H1 (cell line): ENCODE results near the gene SPAG16. TPM values are rescaled to one million over a fixed set of nuclear protein-coding genes. Genes with fewer than 3 reads are reported as not detected.

Experiments used
- CTCF ChIA-PET: fragments of 300-600 bp; sonication (Branson Sonifier 250); formaldehyde crosslinking; loops from one replicate; lab custom pipeline; 2021; ENCODE audit not compliant: partially characterized antibody; lab: Charles Lee
- POLR2A ChIA-PET: fragments of 300-600 bp; sonication (Branson Sonifier 250); formaldehyde crosslinking; loops from one replicate; lab custom pipeline; 2021; ENCODE audit warnings: inconsistent platforms; ENCODE audit not compliant: partially characterized antibody; lab: Charles Lee
- DNase-seq, 2 experiments: peaks; one replicate each; pipeline versions ENCODE4 v3.0.0 to v3.0.0-alpha.2; 2010 to 2022; ENCODE audit warnings: low spot score in 2 of 2, low read depth in 1 of 2, mixed read lengths in 1 of 2
- FAIRE-seq: peaks from 2 replicates; lab custom pipeline; 2011; peaks lifted over from hg19 to GRCh38; lab: Jason Lieb, UNC
- H2AFZ ChIP-seq: 2 replicates; pipeline ENCODE4 v1.8.1; 2012; ENCODE audit warnings: low read length, inconsistent platforms
- H2AK5ac ChIP-seq: 2 replicates; pipeline ENCODE4 v1.6.1; 2013; ENCODE audit warnings: low read depth, low read length
- H2BK120ac ChIP-seq: replicated peaks from 2 replicates; pipeline ENCODE3; 2013; ENCODE audit warnings: low read depth, low read length, inconsistent platforms
- H2BK12ac ChIP-seq: 2 replicates; pipeline ENCODE4 v1.6.1; 2013; ENCODE audit warnings: low read depth, low read length
- H2BK15ac ChIP-seq: 2 replicates; pipeline ENCODE4 v1.6.1; 2013; ENCODE audit warnings: low read length
- H2BK20ac ChIP-seq: 2 replicates; pipeline ENCODE4 v1.6.1; 2013; ENCODE audit warnings: low read length
- H2BK5ac ChIP-seq: 2 replicates; pipeline ENCODE4 v1.6.1; 2013; ENCODE audit warnings: low read depth, low read length
- H3K14ac ChIP-seq: 2 replicates; pipeline ENCODE4 v1.6.1; 2013; ENCODE audit warnings: inconsistent platforms; ENCODE audit not compliant: insufficient read length
- H3K18ac ChIP-seq: 2 replicates; pipeline ENCODE4 v1.6.1; 2013; ENCODE audit warnings: low read length; ENCODE audit errors: extremely low read depth
- H3K23ac ChIP-seq: 2 replicates; pipeline ENCODE4 v1.6.1; 2013; ENCODE audit warnings: inconsistent platforms; ENCODE audit not compliant: insufficient read length
- H3K23me2 ChIP-seq: 2 replicates; pipeline ENCODE4 v1.6.1; 2013; ENCODE audit warnings: low read depth, low read length
- H3K27ac ChIP-seq: 2 replicates; pipeline ENCODE4 v1.6.1; 2011; ENCODE audit warnings: low read depth, low read length, inconsistent platforms
- H3K27me3 ChIP-seq, 4 experiments: replicated peaks in 1 of 4; 1 replicate in 1 of 4; 2 replicates in 3 of 4; pipeline versions ENCODE4 v1.6.1 to v1.8.1; 2011 to 2013; ENCODE audit warnings: low read length in 3 of 4, mild to moderate bottlenecking in 3 of 4, inconsistent platforms in 2 of 4, mixed read lengths in 2 of 4, moderate library complexity in 1 of 4; ENCODE audit not compliant: control insufficient read depth in 3 of 4, insufficient read depth in 3 of 4; ENCODE audit errors: extremely low read depth in 1 of 4
- H3K36me3 ChIP-seq, 4 experiments: 2 replicates each; pipeline versions ENCODE4 v1.6.1 to v1.8.1; 2011 to 2013; ENCODE audit warnings: mild to moderate bottlenecking in 4 of 4, low read length in 3 of 4, moderate library complexity in 2 of 4, control low read depth in 1 of 4, inconsistent platforms in 1 of 4; ENCODE audit not compliant: insufficient read depth in 4 of 4, control insufficient read depth in 2 of 4
- H3K4ac ChIP-seq: replicated peaks from 2 replicates; pipeline ENCODE3; 2013; ENCODE audit warnings: low read length, low read depth, mixed read lengths, inconsistent platforms; ENCODE audit not compliant: insufficient read length
- H3K4me1 ChIP-seq, 4 experiments: replicated peaks in 1 of 4; 1 replicate in 1 of 4; 2 replicates in 3 of 4; pipeline versions ENCODE4 v1.6.1 to v1.8.1; 2011 to 2013; ENCODE audit warnings: low read length in 3 of 4, inconsistent platforms in 2 of 4, mixed read lengths in 1 of 4; ENCODE audit not compliant: insufficient read depth in 4 of 4, control insufficient read depth in 3 of 4
- H3K4me2 ChIP-seq, 2 experiments: 2 replicates each; pipeline versions ENCODE4 v1.6.1 to v1.8.1; 2011 to 2013; ENCODE audit warnings: low read depth in 2 of 2, low read length in 2 of 2, control low read depth in 1 of 2, inconsistent platforms in 1 of 2, mild to moderate bottlenecking in 1 of 2; ENCODE audit not compliant: insufficient read depth in 1 of 2
- H3K4me3 ChIP-seq, 4 experiments: fragments of 200-600, 300-600 bp in 1 of 4; sonication (generic), shearing (Covaris generic), sonication (Bioruptor Twin) in 1 of 4; 2 replicates each; pipeline versions ENCODE4 v1.5.1 to v1.8.1; 2011 to 2016; ENCODE audit warnings: low read length in 4 of 4, low read depth in 3 of 4, control low read depth in 2 of 4, inconsistent platforms in 2 of 4, mild to moderate bottlenecking in 2 of 4, mixed read lengths in 1 of 4, moderate library complexity in 1 of 4; ENCODE audit not compliant: insufficient read depth in 2 of 4; ENCODE audit errors: extremely low read depth in 1 of 4
- H3K56ac ChIP-seq: replicated peaks from 2 replicates; pipeline ENCODE3; 2013; ENCODE audit warnings: low read depth, mild to moderate bottlenecking, mixed read lengths, low read length, inconsistent platforms; ENCODE audit not compliant: insufficient read length
- H3K79me1 ChIP-seq: 2 replicates; pipeline ENCODE4 v1.6.1; 2013; ENCODE audit warnings: low read depth, low read length, control low read depth
- H3K79me2 ChIP-seq, 2 experiments: 2 replicates each; pipeline versions ENCODE4 v1.6.1 to v1.8.1; 2012 to 2013; ENCODE audit warnings: low read length in 2 of 2, mild to moderate bottlenecking in 2 of 2, inconsistent platforms in 1 of 2; ENCODE audit not compliant: insufficient read depth in 2 of 2, control insufficient read depth in 1 of 2
- H3K9ac ChIP-seq, 4 experiments: replicated peaks in 1 of 4; 1 replicate in 1 of 4; 2 replicates in 3 of 4; pipeline versions ENCODE4 v1.6.1 to v1.8.1; 2011 to 2013; ENCODE audit warnings: low read depth in 3 of 4, low read length in 3 of 4, control low read depth in 2 of 4, mild to moderate bottlenecking in 2 of 4, moderate library complexity in 2 of 4, inconsistent platforms in 1 of 4; ENCODE audit errors: extremely low read depth in 1 of 4
- H3K9me3 ChIP-seq, 2 experiments: 2 replicates each; pipeline versions ENCODE4 v1.6.1 to v1.8.1; 2012 to 2013; ENCODE audit warnings: mild to moderate bottlenecking in 2 of 2, moderate library complexity in 2 of 2, control low read depth in 1 of 2, inconsistent platforms in 1 of 2, low read depth in 1 of 2, low read length in 1 of 2, mixed read lengths in 1 of 2; ENCODE audit not compliant: insufficient read depth in 2 of 2
- H4K20me1 ChIP-seq, 2 experiments: replicated peaks in 1 of 2; 2 replicates each; pipeline versions ENCODE3 to v1.8.1; 2011 to 2013; ENCODE audit warnings: inconsistent platforms in 2 of 2, low read length in 2 of 2, mild to moderate bottlenecking in 1 of 2; ENCODE audit not compliant: insufficient read depth in 2 of 2, control insufficient read depth in 1 of 2
- H4K5ac ChIP-seq: 2 replicates; pipeline ENCODE4 v1.6.1; 2013; ENCODE audit warnings: low read length, low read depth, mixed read lengths, inconsistent platforms; ENCODE audit not compliant: insufficient read length
- H4K8ac ChIP-seq: 2 replicates; pipeline ENCODE4 v1.8.0; 2013; ENCODE audit warnings: mild to moderate bottlenecking, moderate library complexity, low read length, inconsistent platforms; ENCODE audit not compliant: insufficient read depth; ENCODE audit errors: extremely low read depth
- H4K91ac ChIP-seq: replicated peaks from 2 replicates; pipeline ENCODE3; 2013; ENCODE audit warnings: low read length, mixed read lengths, inconsistent platforms; ENCODE audit not compliant: insufficient read length
- BACH1 ChIP-seq: IDR thresholded peaks from 2 replicates; pipeline ENCODE4 v1.6.1; 2012; ENCODE audit warnings: low read length, improper control_type of control experiment
- MAFK ChIP-seq: IDR thresholded peaks from 2 replicates; pipeline ENCODE4 v1.6.1; 2012; ENCODE audit warnings: low read depth, mild to moderate bottlenecking, improper control_type of control experiment, low read length
- WGBS, 2 experiments: shearing (Covaris generic) in 1 of 2; methylation state at CpG; one replicate each; pipeline versions ENCODE4 v1.1.6 to v1.1.7; 2013 to 2015; ENCODE audit warnings: low lambda C conversion rate in 2 of 2, mixed read lengths in 2 of 2, inconsistent platforms in 1 of 2, low coverage in 1 of 2, missing lambda C conversion rate in 1 of 2; ENCODE audit not compliant: insufficient replicate concordance in 2 of 2, insufficient coverage in 1 of 2, insufficient read length in 1 of 2; ENCODE audit errors: extremely low coverage in 1 of 2, missing lambda C conversion rate in 1 of 2; 5-methylcytosine and 5-hydroxymethylcytosine counted together
- polyA plus RNA-seq, 7 experiments: library from polyadenylated mRNA; depleted of rRNA in 3 of 7; stranded (reverse) in 5 of 7; unstranded in 2 of 7; fragments of >200 nt in 5 of 7; fragments of 200-250 nt in 2 of 7; gene quantifications; 1 replicate in 5 of 7; 2 replicates in 1 of 7; 4 replicates in 1 of 7; pipeline versions ENCODE4 v1.2.1 to v1.2.3, GENCODE V29; 2011 to 2013; ENCODE audit warnings: missing spikeins in 2 of 7, mixed read lengths in 2 of 7
- total RNA-seq: library from RNA; stranded (reverse); fragmentation: NEBNext Ultra II Directional; extraction: Animal tissue kit (Norgen Biotek cat#: 25700); gene quantifications from 2 replicates; pipeline ENCODE4 v1.2.1, GENCODE V29; 2021
- TF ChIP-seq, protein P1 (sequence below): IDR thresholded peaks from 2 replicates; pipeline ENCODE4 v1.6.1; 2012; ENCODE audit warnings: inconsistent platforms

The SPAG16 gene
- total and polyA plus RNA-seq, 2 of the 8 experiments (the other 6 are each of a cell fraction or from before 2014, with no cell fraction given) = 6.0 to 14.9 TPM

- no peak overlapping the region for H2AFZ ChIP-seq
- no peaks in the 10 kb centered on the region for H3K36me3 ChIP-seq
- POLR2A ChIA-PET = no interaction called here
- H3K23ac ChIP-seq = no peak overlapping the region
- H2AK5ac ChIP-seq = no peak overlapping the region
- no peaks in the 10 kb centered on the region for H4K20me1 ChIP-seq
- H2BK15ac ChIP-seq = no peak overlapping the region
- no peaks in the 10 kb centered on the region for H3K79me1 ChIP-seq
- no peaks in the 10 kb centered on the region for H3K4me1 ChIP-seq
- no peaks in the 10 kb centered on the region for H3K23me2 ChIP-seq
- H3K18ac ChIP-seq = no peak overlapping the region
- H4K91ac ChIP-seq = no peak overlapping the region
- H3K56ac ChIP-seq = no peak overlapping the region
- no peak overlapping the region for H3K14ac ChIP-seq
- no peak overlapping the region for H2BK5ac ChIP-seq
- 89% methylated on average over 1 of the region's 1 CpG; no CpG with 5 or more reads in 1 of the 2 experiments for WGBS, 2 experiments
- no peaks in the 10 kb centered on the region for H3K9me3 ChIP-seq
- H4K5ac ChIP-seq = no peak overlapping the region
- H3K4me2 ChIP-seq = no peak overlapping the region
- no peak for DNase-seq
- H2BK12ac ChIP-seq = no peak overlapping the region
- H2BK20ac ChIP-seq = no peak overlapping the region
- H3K79me2 ChIP-seq = no peaks in the 10 kb centered on the region
- TF ChIP-seq, protein P1, sequence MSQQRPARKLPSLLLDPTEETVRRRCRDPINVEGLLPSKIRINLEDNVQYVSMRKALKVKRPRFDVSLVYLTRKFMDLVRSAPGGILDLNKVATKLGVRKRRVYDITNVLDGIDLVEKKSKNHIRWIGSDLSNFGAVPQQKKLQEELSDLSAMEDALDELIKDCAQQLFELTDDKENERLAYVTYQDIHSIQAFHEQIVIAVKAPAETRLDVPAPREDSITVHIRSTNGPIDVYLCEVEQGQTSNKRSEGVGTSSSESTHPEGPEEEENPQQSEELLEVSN = no peak
- peak; percentile 63; the same call in 1 of the 2 replicates for TF ChIP-seq MAFK
- TF ChIP-seq BACH1 = 0 out of 2 replicates have a peak, but pooled peaks have one; percentile 8
- no peak overlapping the region for H4K8ac ChIP-seq
- H3K4ac ChIP-seq = no peak overlapping the region
- no peak overlapping the region for H2BK120ac ChIP-seq
- CTCF ChIA-PET = no interaction called here
- no peak overlapping the region for H3K27ac ChIP-seq
- H3K4me3 ChIP-seq = no peak overlapping the region
- FAIRE-seq = no peak
- H3K27me3 ChIP-seq = peaks cover 0 to under 1% (median 0%) of the 10 kb centered on the region in 4 experiments; a peak in 1 of 7 replicates
- H3K9ac ChIP-seq = peak overlapping the region in 1 of 4 experiments; percentile 13; a peak in 1 of 7 replicates
Measured at GRCh38 chr2:213763963-213764362, 479.7 kb downstream of the SPAG16 start.
